ENCODE results near the gene LARGE1. TPM values are rescaled to one million over a fixed set of nuclear protein-coding genes. Genes with fewer than 3 reads are reported as not detected.

LARGE1 gene
- total and polyA plus RNA-seq, 2 experiments from 2014 or later, result 1.5 to 12.8 TPM

GRCh38 chr22:33330534-33330933 is 589.7 kb downstream of the LARGE1 start:
- H3K4me3 ChIP-seq, result no peak overlapping the region
- no peaks in the 10 kb centered on the region for H3K79me2 ChIP-seq (ENCODE audit: insufficient read depth)
- peaks cover 6% of the 10 kb centered on the region; the same call in 1 of the 2 replicates for H3K4me1 ChIP-seq (ENCODE audit: insufficient read depth)
- H3K27me3 ChIP-seq (replicated peaks; ENCODE audit: insufficient read depth), result no peaks in the 10 kb centered on the region
- H3K9me3 ChIP-seq (ENCODE audit: low read depth), result no peaks in the 10 kb centered on the region
- no peak overlapping the region for H3K9ac ChIP-seq
- no peaks in the 10 kb centered on the region for H3K36me3 ChIP-seq (ENCODE audit: low read depth)
- H3K4me2 ChIP-seq (ENCODE audit: unreplicated experiment), result no peak overlapping the region
- H3K27ac ChIP-seq, result no peak overlapping the region
- no peak for DNase-seq
- no peaks in the 10 kb centered on the region for H3K9me2 ChIP-seq (ENCODE audit: insufficient read depth)
- peaks cover 13% of the 10 kb centered on the region for H3F3A ChIP-seq (ENCODE audit: insufficient read depth)
- WGBS, 2 experiments (ENCODE audit: low coverage in 1 of 2, low lambda C conversion rate in 2 of 2, missing lambda C conversion rate in 2 of 2), result 88 to 93% methylated on average over 2 of the region's 2 CpGs
- H2AFZ ChIP-seq, result no peak overlapping the region
- in situ Hi-C loops (cut with MboI), result no loop called here
- H4K20me1 ChIP-seq (ENCODE audit: insufficient read depth), result no peaks in the 10 kb centered on the region
- TF ChIP-seq EZH2phosphoT487 (IDR thresholded peaks at IDR 0.05; ENCODE audit: insufficient read depth, low read depth), result no peak
- no peak for TF ChIP-seq EZH2 (IDR thresholded peaks at IDR 0.05; ENCODE audit: insufficient read depth, poor library complexity, severe bottlenecking)

DNA sequence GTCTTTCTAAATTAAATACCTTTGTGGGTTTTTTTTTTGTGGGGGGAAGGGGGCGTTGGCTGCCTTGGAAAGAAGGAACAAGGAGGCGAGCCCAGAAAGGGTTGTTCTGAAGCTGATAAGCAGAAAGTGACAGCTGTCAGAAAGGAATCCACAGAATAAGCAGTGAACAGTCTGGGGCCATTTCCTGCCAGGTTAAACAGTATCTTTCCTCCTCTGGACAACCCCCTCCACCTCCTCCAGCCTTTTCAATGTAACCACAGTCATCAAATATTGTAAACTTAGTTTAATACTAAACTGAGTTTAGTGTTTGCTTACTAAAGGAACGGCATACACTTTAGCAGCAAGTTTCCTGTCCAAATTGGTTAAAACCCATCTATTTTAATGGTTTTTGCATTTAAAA is 590.9 kb downstream of the LARGE1 start:
- TF ChIP-seq EZH2 (IDR thresholded peaks at IDR 0.05; ENCODE audit: insufficient read depth, poor library complexity, severe bottlenecking) (no peak), EZH2phosphoT487 (IDR thresholded peaks at IDR 0.05; ENCODE audit: insufficient read depth, low read depth) (no peak)
- Histone ChIP-seq H3K4me1 (ENCODE audit: insufficient read depth) (peaks cover 6% of the 10 kb centered on the region; the same call in 1 of the 2 replicates), H3F3A (ENCODE audit: insufficient read depth) (peaks cover 13% of the 10 kb centered on the region), H3K4me3 (no peak overlapping the region), H3K79me2 (ENCODE audit: insufficient read depth) (no peaks in the 10 kb centered on the region), H3K9ac (no peak overlapping the region), H3K27me3 (replicated peaks; ENCODE audit: insufficient read depth) (no peaks in the 10 kb centered on the region), H3K36me3 (ENCODE audit: low read depth) (no peaks in the 10 kb centered on the region), H3K4me2 (ENCODE audit: unreplicated experiment) (no peak overlapping the region), H4K20me1 (ENCODE audit: insufficient read depth) (no peaks in the 10 kb centered on the region), H2AFZ (no peak overlapping the region), H3K9me3 (ENCODE audit: low read depth) (no peaks in the 10 kb centered on the region), H3K9me2 (ENCODE audit: insufficient read depth) (no peaks in the 10 kb centered on the region), H3K27ac (no peak overlapping the region)
- WGBS, 2 experiments (ENCODE audit: low coverage in 1 of 2, low lambda C conversion rate in 2 of 2, missing lambda C conversion rate in 2 of 2), result 94 to 100% methylated on average over 3 of the region's 3 CpGs
- in situ Hi-C loops (cut with MboI), result no loop called here
- no peak for DNase-seq

GRCh38 chr22:33328789-33329296 is 591.4 kb downstream of the LARGE1 start:
- H3K27ac ChIP-seq, result no peak overlapping the region
- H2AFZ ChIP-seq, result no peak overlapping the region
- peak; percentile 57 for DNase-seq
- in situ Hi-C loops (cut with MboI), result no loop called here
- no peaks in the 10 kb centered on the region for H4K20me1 ChIP-seq (ENCODE audit: insufficient read depth)
- 41% methylated on average over 2 of the region's 2 CpGs for WGBS, 2 experiments (ENCODE audit: low coverage in 1 of 2, low lambda C conversion rate in 2 of 2, missing lambda C conversion rate in 2 of 2)
- H3K27me3 ChIP-seq (replicated peaks; ENCODE audit: insufficient read depth), result no peaks in the 10 kb centered on the region
- no peak overlapping the region for H3K4me3 ChIP-seq
- H3K9ac ChIP-seq, result no peak overlapping the region
- H3K4me2 ChIP-seq (ENCODE audit: unreplicated experiment), result no peak overlapping the region
- peaks cover 13% of the 10 kb centered on the region for H3F3A ChIP-seq (ENCODE audit: insufficient read depth)
- no peaks in the 10 kb centered on the region for H3K9me3 ChIP-seq (ENCODE audit: low read depth)
- H3K9me2 ChIP-seq (ENCODE audit: insufficient read depth), result no peaks in the 10 kb centered on the region
- no peak for TF ChIP-seq EZH2phosphoT487 (IDR thresholded peaks at IDR 0.05; ENCODE audit: insufficient read depth, low read depth)
- no peak for TF ChIP-seq EZH2 (IDR thresholded peaks at IDR 0.05; ENCODE audit: insufficient read depth, poor library complexity, severe bottlenecking)
- no peaks in the 10 kb centered on the region for H3K79me2 ChIP-seq (ENCODE audit: insufficient read depth)
- H3K4me1 ChIP-seq (ENCODE audit: insufficient read depth), result peaks cover 6% of the 10 kb centered on the region; the same call in 1 of the 2 replicates
- no peaks in the 10 kb centered on the region for H3K36me3 ChIP-seq (ENCODE audit: low read depth)

GRCh38 chr22:33327348-33327860 is 592.9 kb downstream of the LARGE1 start:
- H3K27ac ChIP-seq, result no peak overlapping the region
- no peak overlapping the region for H2AFZ ChIP-seq
- no peaks in the 10 kb centered on the region for H4K20me1 ChIP-seq (ENCODE audit: insufficient read depth)
- no peak for DNase-seq
- no peaks in the 10 kb centered on the region for H3K79me2 ChIP-seq (ENCODE audit: insufficient read depth)
- H3K9me2 ChIP-seq (ENCODE audit: insufficient read depth), result no peaks in the 10 kb centered on the region
- TF ChIP-seq EZH2phosphoT487 (IDR thresholded peaks at IDR 0.05; ENCODE audit: insufficient read depth, low read depth), result no peak
- no peak for TF ChIP-seq EZH2 (IDR thresholded peaks at IDR 0.05; ENCODE audit: insufficient read depth, poor library complexity, severe bottlenecking)
- H3K9ac ChIP-seq, result no peak overlapping the region
- peaks cover 6% of the 10 kb centered on the region; the same call in 1 of the 2 replicates for H3K4me1 ChIP-seq (ENCODE audit: insufficient read depth)
- H3K9me3 ChIP-seq (ENCODE audit: low read depth), result no peaks in the 10 kb centered on the region
- peaks cover 13% of the 10 kb centered on the region for H3F3A ChIP-seq (ENCODE audit: insufficient read depth)
- no peaks in the 10 kb centered on the region for H3K27me3 ChIP-seq (replicated peaks; ENCODE audit: insufficient read depth)
- no peaks in the 10 kb centered on the region for H3K36me3 ChIP-seq (ENCODE audit: low read depth)
- 95% methylated on average over 9 of the region's 9 CpGs for WGBS, 2 experiments (ENCODE audit: low coverage in 1 of 2, low lambda C conversion rate in 2 of 2, missing lambda C conversion rate in 2 of 2)
- H3K4me3 ChIP-seq, result no peak overlapping the region
- H3K4me2 ChIP-seq (ENCODE audit: unreplicated experiment), result no peak overlapping the region
- in situ Hi-C loops (cut with MboI), result no loop called here

All from GM23248 (cell line).